Body of pancreas (tissue), 4 donors: ENCODE data around the gene PDE10A.

Experiments used
- POLR2A ChIP-seq, 3 donors: fragments of 450-650 bp; IDR thresholded peaks; one replicate each; pipeline ENCODE4 v1.6.1; 2016; ENCODE audit warnings: antibody characterized with exemption in 3 of 3, mild to moderate bottlenecking in 2 of 3
- TF ChIP-seq, protein P1 (sequence below), 7 experiments: fragments of 450-650 bp in 4 of 7; fragments of 200-600 bp in 3 of 7; sonication (generic) in 3 of 7; IDR thresholded peaks; one replicate each; pipeline ENCODE4 v1.5.1; 2016 to 2019; ENCODE audit warnings: antibody characterized with exemption in 7 of 7

DNA sequence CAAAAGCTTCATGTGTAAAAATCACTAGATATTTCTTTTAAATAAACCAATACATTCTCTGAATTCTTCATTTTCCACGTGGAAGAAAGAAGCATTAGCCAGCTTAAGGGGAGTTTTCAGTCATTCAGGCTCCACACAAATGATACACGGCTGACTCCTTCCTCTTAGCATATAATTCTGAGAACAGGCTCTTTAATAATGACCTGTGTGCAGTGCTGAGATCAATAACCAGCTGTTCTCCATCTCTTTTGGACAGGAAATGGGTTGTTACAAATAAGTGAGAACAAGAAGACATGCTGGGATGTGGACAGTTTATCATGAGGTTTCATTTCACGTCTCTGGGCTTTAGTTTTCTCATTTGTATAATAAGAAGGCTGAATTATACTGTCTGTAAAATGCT lies 206.8 kb downstream of the PDE10A start:
- TF ChIP-seq, protein P1, sequence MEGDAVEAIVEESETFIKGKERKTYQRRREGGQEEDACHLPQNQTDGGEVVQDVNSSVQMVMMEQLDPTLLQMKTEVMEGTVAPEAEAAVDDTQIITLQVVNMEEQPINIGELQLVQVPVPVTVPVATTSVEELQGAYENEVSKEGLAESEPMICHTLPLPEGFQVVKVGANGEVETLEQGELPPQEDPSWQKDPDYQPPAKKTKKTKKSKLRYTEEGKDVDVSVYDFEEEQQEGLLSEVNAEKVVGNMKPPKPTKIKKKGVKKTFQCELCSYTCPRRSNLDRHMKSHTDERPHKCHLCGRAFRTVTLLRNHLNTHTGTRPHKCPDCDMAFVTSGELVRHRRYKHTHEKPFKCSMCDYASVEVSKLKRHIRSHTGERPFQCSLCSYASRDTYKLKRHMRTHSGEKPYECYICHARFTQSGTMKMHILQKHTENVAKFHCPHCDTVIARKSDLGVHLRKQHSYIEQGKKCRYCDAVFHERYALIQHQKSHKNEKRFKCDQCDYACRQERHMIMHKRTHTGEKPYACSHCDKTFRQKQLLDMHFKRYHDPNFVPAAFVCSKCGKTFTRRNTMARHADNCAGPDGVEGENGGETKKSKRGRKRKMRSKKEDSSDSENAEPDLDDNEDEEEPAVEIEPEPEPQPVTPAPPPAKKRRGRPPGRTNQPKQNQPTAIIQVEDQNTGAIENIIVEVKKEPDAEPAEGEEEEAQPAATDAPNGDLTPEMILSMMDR (IDR thresholded peaks at IDR 0.05) = no peak
- TF ChIP-seq POLR2A (IDR thresholded peaks at IDR 0.05) = no peak
